Suprapubic skin (tissue), 4 donors: ENCODE data around the gene HCFC1R1.

ENCODE experiments used
- CTCF ChIP-seq, 2 donors: fragments of 200-600 bp in 1 of 2; fragments of 450-650 bp in 1 of 2; sonication (generic) in 1 of 2; IDR thresholded peaks; one replicate each; pipeline ENCODE4 v1.5.1; 2016 to 2019; ENCODE audit warnings: antibody characterized with exemption in 2 of 2, mild to moderate bottlenecking in 1 of 2, moderate library complexity in 1 of 2
- EP300 ChIP-seq: sonication (generic); formaldehyde crosslinking; IDR thresholded peaks from one replicate; pipeline ENCODE4 v1.6.1; 2017; ENCODE audit warnings: antibody characterized with exemption
- POLR2A ChIP-seq, 2 donors: fragments of 450-650 bp; IDR thresholded peaks; one replicate each; pipeline ENCODE4 v1.6.1; 2017; ENCODE audit warnings: antibody characterized with exemption in 2 of 2, mild to moderate bottlenecking in 2 of 2, moderate library complexity in 2 of 2
- POLR2AphosphoS5 ChIP-seq, 3 donors: sonication (generic); formaldehyde crosslinking; IDR thresholded peaks; one replicate each; pipeline ENCODE4 v1.6.1; 2017; ENCODE audit warnings: antibody characterized with exemption in 3 of 3

GRCh38 chr16:3044708-3045107 is 21.0 kb upstream of the HCFC1R1 start:
- TF ChIP-seq CTCF (IDR thresholded peaks at IDR 0.05) = no peak
- no peak for TF ChIP-seq POLR2AphosphoS5 (IDR thresholded peaks at IDR 0.05)
- TF ChIP-seq POLR2A (IDR thresholded peaks at IDR 0.05) = no peak
- no peak for TF ChIP-seq EP300
